Hepatocyte (in vitro differentiated cells): ENCODE measurements around the gene FKBP1B.

Experiments
- CTCF ChIP-seq: fragments of 200-600 bp; sonication (generic); IDR thresholded peaks from 2 replicates; pipeline ENCODE4 v1.5.1; 2016; ENCODE audit warnings: antibody characterized with exemption, mild to moderate bottlenecking; ENCODE audit not compliant: poor library complexity
- EZH2 ChIP-seq: fragments of 200-600 bp; sonication (generic); IDR thresholded peaks from 2 replicates; pipeline ENCODE4 v1.6.1; 2016; ENCODE audit warnings: antibody characterized with exemption, mild to moderate bottlenecking, borderline replicate concordance

- no peak for TF ChIP-seq CTCF
- TF ChIP-seq EZH2 = no peak
These were observed 61.9 kb downstream of the FKBP1B start for GRCh38 chr2:24111407-24111901.
